Tongue (tissue), 2 donors: ENCODE measurements around the gene HSD17B12. TPM values are rescaled to one million over a fixed set of nuclear protein-coding genes. Genes with fewer than 3 reads are reported as not detected.
A peak's percentile ranks its signal among the peaks of the same experiment; 100 is the strongest.

Experiments
- DNase-seq: peaks from one replicate; pipeline ENCODE4 v3.0.0-alpha.2; 2015
- total RNA-seq: library from RNA; depleted of rRNA; stranded (reverse); fragments of >200 nt; gene quantifications from one replicate; pipeline ENCODE4 v1.2.3, GENCODE V29; 2014

HSD17B12 gene
- total RNA-seq, 1 donor from 2014 or later = 63.1 TPM

DNA sequence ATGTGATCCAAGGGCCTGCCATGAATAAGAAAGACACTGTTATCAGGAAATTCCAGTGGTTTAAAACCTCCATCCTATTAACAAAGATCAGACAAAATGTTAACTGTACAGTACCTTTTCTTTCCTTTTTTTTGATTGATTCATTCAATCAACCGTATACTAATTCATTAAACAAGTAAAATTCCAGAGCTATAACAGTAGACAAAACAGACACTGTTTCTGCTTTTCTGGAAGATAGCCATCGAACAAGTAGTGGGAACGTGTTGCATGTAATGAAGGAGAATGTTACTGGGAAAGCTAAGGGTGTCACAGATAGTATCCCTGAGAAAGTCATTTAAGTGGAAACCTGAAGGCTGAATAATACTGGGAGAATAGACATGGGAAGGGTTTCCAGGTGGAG is 126.4 kb downstream of the HSD17B12 start:
- DNase-seq = no peak

DNA sequence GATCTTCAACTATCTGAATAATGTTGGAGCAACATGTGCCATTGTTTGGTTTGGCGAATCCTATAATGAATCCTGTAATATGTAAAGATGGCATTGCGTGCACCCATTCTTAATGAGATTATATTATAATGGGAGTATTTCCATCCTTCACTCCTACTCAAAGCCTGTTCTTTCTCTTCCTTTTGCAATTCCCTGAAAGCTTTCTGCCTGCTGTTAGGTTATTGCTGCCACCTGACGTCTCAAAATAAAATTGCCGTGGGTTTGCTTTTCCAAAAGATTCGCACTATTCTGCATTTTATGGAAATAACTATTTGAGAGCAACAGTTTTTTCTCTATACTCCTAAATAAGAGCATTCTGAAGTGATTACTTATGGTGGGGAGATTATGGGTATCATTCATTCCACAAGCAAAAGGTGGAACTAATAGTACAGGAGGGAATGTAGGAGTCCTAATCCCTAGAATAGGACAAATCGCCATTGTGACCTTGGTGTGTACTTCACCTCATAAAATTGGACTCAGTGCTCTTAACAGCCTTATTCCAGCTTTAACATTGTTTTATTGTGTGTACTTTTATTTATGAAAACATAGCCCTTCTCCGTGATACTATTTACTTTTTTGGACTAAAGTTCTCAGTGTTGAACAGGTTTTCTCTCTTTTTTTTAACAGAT is 130.5 kb downstream of the HSD17B12 start:
- DNase-seq = no peak

- DNase-seq = no peak
Measured at GRCh38 chr11:43812471-43812870, 131.9 kb downstream of the HSD17B12 start.

DNA sequence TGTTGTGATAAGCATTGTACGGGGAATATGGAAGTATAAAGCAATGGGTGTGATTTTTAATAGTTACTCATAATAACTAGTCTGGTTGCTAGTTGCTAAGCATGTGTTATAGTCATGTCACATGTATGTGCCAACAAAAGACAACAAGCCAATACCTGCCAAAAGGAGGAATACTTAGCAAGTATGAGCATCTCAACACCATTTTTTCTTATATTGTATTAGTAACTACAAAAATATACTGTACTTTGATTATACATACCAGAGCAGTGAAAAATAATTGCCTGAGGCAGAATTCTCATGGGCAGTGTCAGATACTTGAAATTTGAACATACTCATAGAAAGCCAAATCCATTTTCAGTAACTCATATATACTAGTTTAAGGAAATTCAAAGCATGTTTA is 137.7 kb downstream of the HSD17B12 start:
- no peak for DNase-seq

GRCh38 chr11:43819926-43820325 is 139.4 kb downstream of the HSD17B12 start:
- DNase-seq = no peak

GRCh38 chr11:43823316-43823715 is 142.8 kb downstream of the HSD17B12 start:
- no peak for DNase-seq

- no peak for DNase-seq
Measured at GRCh38 chr11:43823851-43824250, 143.3 kb downstream of the HSD17B12 start.

GRCh38 chr11:43825217-43825816 is 144.8 kb downstream of the HSD17B12 start:
- DNase-seq = peak; percentile 49

GRCh38 chr11:43830928-43831440 is 150.4 kb downstream of the HSD17B12 start:
- no peak for DNase-seq

DNA sequence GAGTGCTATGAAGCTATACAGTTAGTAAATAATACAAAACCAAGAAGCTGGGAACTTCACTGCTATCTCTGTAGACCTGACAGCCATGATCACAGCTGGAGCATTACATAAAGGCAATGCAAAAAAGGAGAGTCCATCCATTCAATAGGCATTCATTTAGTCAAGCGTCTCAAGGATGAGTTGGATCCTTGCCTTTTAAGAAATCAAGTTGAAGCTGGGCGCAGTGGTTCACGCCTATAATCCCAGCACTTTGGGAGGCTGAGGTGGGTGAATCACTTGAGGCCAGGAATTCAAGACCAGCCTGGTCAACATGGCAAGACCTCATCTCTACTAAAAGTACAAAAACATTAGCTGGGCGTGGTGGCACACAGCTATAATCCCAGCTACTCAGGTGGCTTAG is 152.0 kb downstream of the HSD17B12 start:
- no peak for DNase-seq

DNA sequence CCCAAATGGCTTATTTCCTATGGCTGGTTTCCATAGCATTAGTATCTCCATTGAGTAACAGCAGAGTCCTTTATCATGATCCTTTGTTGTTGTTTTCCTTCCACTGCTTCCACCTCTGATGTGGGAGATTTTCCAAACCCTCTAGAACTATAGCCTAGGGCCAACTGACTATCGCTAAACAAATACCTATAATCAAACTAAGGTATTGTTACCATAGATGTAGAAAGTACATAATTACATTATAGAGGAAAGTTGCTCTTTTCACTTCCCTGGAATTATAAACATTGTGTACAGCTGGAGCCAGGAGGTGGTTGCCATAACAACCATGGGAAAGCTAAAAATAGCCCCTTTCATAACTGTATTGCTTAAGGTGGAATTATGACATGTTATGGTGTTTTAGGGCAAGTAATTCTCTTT is 153.1 kb downstream of the HSD17B12 start:
- peak; percentile 79 for DNase-seq

DNA sequence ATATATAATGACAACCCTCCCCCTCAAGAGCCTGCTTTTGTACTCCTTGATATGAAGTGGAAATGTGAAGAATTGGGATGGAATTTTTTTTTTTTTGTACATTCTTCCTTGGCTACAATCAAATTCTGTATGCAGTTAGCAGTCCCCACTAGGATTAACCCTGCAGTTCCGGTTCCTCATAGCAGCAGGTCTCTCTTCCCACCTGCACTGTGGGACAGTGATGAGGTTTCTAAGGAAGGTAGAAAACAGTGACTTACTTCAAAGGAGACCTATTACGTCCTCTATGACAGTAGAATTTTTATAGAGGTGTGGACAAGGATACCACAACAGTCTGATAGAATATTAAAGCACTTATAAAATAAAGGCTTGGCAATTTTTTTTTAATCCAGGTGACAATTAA is 153.7 kb downstream of the HSD17B12 start:
- DNase-seq = peak; percentile 14

DNA sequence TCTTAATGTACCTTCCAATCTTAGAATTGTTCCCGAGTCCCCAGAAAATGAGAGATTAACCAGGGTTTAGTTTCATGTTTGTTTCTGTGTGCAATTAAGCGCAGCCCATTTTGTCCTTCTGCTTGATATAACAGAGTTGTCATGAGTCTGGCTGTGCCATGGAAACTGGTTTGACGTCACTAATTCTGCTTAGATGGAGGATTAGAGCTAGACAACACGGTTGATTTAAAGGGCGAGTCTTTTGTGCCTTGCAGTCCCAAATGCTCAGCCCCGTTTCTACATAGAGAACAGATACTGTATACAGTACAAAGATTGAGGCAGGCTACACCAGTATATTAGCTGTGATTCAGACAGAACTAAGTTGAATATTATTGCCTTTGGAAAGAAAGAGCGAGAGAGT is 154.6 kb downstream of the HSD17B12 start:
- DNase-seq = peak; percentile 83

DNA sequence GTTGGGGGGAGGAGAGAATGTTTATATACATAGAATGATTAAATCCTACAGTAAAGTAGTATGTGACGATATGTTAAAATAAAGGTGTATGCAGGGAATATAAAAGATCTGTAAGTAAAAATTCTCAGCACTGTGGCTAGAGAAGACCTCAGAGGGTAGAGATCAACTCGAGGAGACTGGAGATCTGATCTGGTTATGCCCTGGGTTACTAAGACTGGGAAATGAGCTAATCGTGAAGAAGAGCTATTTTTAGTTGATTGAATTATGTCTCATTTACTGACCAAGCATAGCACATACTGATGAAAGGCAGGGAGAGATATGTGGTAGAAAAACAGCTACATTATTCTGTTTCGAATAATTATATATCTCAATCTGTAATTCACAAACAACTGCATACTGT is 157.3 kb downstream of the HSD17B12 start:
- peak; percentile 35 for DNase-seq

DNA sequence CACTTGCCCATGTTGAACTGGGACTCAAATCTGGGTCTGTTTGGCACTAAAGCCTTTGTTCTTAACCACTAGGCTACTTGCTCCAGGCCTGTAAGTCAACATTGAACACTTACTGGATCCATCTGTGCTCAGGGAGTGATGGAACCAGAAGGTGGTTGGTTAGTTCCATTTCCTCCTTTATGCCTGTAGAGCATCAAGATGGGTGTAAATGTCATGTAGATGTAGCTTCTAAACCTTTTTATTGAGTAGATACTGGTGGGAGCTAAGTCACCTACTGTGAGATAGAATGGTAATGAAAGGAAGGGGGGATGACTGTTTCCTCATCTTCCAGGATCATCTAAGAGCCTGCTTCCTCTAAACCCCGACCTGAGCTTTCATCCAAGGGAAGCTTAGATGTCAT is 161.5 kb downstream of the HSD17B12 start:
- no peak for DNase-seq

DNA sequence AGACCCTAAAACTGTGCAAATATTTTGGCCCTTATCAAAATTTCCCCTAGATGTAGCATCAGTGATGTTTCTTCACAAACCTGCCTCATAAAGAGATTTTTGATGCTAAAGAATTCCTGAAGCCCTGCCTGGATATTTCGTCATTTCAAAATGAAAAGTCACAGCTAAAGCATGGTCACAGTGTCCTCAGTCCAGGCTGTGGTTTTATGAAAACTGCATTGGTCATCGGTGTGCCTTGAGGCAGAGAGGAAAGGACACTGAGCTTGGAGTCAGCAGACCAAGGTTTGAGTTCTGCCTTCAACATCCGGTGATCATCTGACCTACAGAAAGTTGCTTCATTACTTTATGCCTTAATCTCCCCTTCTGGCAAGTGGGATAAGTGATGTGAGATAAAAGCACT is 165.3 kb downstream of the HSD17B12 start:
- DNase-seq = no peak

DNA sequence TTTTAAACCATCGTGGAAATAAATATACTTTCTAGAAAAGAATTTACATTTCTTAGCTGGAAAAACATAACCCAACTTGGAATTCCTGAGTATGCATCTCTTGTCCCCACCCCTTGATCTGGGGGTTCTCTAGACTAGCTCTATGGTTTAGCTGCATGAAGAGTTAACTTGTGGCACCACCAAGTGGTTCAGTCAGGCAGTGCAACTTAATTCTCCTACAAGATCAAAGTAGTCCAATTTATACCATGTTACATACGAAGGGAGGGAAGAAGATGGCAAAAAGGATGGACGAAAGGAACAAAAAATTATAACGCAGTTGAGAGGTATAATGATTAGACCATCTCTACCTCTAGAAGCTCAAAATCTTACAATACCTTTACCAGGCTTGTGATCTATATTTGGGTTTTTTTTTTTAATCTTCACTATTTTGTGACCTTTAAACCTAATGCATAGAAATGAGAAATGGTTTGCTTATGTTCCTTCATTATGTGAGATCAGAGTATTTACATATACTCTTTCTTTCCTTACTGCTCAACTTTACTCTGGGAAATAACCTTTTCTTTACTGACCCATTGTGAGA is 171.6 kb downstream of the HSD17B12 start:
- DNase-seq = peak; percentile 83

DNA sequence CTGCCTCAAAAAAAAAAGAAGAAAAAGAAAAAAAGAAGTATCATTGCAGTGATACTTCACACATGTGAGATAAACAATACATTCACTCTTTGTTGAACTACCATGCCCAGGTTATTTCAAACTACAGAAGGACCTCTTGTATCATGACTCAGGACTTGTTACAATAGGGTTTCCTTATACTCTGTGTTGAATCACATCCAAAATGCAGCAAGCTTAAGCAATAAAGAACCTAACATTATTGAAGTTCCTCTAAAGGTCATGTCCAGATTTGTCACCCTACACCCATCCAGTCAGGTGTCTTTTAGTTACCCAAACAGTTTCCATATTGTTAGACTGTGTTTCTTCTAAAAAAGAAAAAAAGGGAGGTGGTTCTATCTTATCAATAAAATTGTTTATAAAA is 173.2 kb downstream of the HSD17B12 start:
- no peak for DNase-seq

DNA sequence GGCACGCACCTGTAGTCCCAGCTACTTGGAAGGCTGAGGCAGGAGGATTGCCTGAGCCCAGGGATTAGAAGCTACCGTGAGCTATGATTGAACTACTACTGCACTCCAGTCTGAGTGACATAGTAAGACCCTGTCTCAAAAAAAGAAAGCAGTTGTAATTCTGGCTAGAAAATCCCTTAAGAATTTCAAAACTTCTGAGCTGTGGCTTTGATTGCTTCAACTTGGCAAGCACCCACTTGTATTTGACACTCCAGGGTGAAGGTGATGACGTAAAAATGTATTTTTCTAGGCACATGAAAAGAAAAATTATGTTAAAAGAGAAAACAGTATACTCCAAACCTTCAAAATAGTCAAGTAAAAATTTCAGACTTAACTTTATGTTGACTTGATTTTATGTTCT is 176.5 kb downstream of the HSD17B12 start:
- no peak for DNase-seq

DNA sequence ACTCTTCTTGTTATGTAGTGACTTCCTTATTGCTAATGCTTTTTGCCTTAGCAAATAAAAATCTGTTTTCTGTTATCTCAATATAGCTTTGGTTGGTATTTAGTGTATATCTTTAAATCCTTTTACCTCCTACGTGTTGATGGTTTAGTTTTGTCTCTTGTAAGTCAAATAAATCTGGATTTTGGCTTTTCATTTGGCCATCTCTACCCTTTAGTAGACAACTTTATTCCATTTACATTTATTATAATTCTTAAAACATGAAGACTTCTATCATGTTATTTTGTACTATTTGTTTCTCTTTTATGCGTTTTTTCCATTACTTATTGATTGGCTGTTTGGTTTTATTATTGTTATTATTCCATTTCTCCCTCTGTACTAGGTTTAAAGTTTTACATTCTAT is 180.6 kb downstream of the HSD17B12 start:
- no peak for DNase-seq

DNA sequence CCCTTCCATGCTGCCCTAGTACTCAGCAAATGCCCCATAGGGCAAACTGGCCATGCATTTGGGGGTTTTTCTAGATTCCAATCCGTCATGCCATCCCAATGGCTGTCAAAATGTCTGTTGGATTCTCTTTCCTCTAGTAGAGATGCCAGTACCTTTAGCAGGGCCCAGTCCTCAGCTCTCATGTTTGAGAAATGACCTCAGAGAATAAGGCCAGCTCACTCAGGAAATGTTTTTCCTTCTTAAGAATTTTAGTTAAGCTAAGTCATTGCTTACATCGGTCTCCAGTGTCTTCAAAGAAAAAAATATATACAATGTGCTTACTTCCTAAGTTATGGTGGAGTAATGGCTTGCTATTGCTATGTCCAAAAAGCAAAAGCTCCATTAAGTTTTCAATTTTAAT is 186.0 kb downstream of the HSD17B12 start:
- no peak for DNase-seq

DNA sequence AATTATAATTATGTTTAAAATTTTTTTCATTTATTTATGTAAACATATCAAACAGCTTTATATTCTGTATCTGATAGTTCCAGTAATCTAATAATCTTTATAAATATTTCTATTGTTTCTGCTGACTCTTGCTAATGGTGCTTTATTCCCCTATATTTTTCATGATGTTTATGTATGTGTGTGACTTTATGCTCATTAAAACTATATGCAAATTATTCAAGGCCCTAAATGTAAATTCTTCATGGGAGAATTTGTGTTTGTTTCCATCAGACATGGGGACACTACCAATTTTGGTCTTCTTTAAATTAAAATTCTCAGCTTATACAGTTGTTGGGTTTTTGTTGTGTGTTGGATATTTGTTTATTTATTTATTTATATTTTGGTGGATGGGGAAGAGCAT is 186.4 kb downstream of the HSD17B12 start:
- no peak for DNase-seq

DNA sequence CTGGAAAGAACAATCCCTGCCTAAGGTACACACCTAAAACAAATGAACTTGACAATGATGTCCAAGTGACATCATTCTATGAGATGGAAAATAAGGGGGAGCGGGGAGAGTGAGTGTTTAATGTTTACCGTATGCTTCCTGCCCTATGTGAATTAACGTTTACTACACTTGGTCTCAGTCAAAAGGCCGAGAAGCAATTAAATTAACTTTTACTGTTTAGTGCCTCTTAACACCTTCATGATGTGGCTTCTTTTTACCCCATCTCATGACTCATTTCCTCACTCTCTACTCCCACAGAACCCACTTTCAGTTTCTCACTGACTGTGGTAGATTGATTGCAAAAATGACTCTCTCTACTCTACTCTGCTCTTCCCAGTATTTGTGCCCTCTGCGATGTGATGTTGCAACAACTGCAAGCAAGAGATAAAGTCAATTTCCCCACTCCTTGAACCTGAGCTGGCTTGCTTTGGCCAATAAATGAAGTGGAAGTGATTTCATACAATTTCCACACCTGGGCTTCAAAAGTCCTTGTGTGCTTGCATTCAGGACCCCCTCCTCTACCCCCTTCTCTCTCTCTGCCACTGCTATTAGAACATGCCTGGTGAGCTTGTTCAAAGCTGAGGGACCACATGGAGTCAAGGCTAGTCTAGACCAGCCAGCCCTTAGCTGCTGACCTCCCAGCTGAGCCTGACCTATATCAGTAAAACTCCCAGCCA is 188.5 kb downstream of the HSD17B12 start:
- DNase-seq = peak; percentile 5
